Heart left ventricle (tissue), 13 donors: ENCODE results near the gene PALS1.

Source experiments
- CTCF ChIP-seq, 12 donors: fragments of 200-600 bp; sonication (generic) in 4 of 12; IDR thresholded peaks; one replicate each; pipeline versions ENCODE4 v1.5.0 to v1.8.0; 2018 to 2022; ENCODE audit warnings: antibody characterized with exemption in 12 of 12, mild to moderate bottlenecking in 5 of 12
- POLR2A ChIP-seq, 2 donors: fragments of 450-650 bp; IDR thresholded peaks; one replicate each; pipeline ENCODE4 v1.6.1; 2017; ENCODE audit warnings: antibody characterized with exemption in 2 of 2, mild to moderate bottlenecking in 2 of 2, moderate library complexity in 2 of 2
- donor health status: ischemic (EF 13 %, LVEDD 7.1; RV severe dilation, severe dysfunction).
- donor health status: DM: no; HTN: yes; CAD: no.
- donor health status: DM: no; HTN: no; CAD: no.
- donor health status: ischemic (EF 25% LVEDD 6.9; RV normal size, moderate dysfunction).
- donor health status: ischemic (EF 25% LVEDD 5.7; RV mildly dilated, moderate dysfunction).
- donor health status: ischemic (EF 35%, LVEDD 5.7; RV mildly dilated, moderate dysfunction).
- donor health status: nonischemic (EF 11% LVEDD 7.7; RV severe dilation, severe dysfunction).
- donor health status: DM: yes; HTN: yes; CAD: no.
- donor health status: PGD.
- donor health status: ischemic (EF 29% LVEDD 5.4; RV normal size, mild dysfunction).
- donor health status: nonischemic (EF 23%, LVEDD 6.1; RV moderate dilation, normal function).

GRCh38 chr14:67285876-67286452 lies 44.7 kb downstream of the PALS1 start:
- TF ChIP-seq POLR2A (IDR thresholded peaks at IDR 0.05): no peak
- peak; percentile 50 to 78 (median 62) for TF ChIP-seq CTCF (IDR thresholded peaks at IDR 0.05)
